HuH-7 (cell line): ENCODE results near the gene LIMS2.

Experiments
- DNase-seq: peaks from one replicate; pipeline ENCODE4 v3.0.0; 2011; ENCODE audit warnings: low spot score

The LIMS2 gene

GRCh38 chr2:127633556-127634065, 41.7 kb downstream of the LIMS2 start:
- DNase-seq = no peak

GRCh38 chr2:127632592-127633489, 42.5 kb downstream of the LIMS2 start:
- no peak for DNase-seq

- no peak for DNase-seq
Measured at GRCh38 chr2:127631997-127632581, 43.2 kb downstream of the LIMS2 start.

GRCh38 chr2:127631541-127631996, 43.8 kb downstream of the LIMS2 start:
- DNase-seq = no peak

GRCh38 chr2:127630864-127631540, 44.3 kb downstream of the LIMS2 start:
- no peak for DNase-seq

GRCh38 chr2:127630096-127630863, 45.0 kb downstream of the LIMS2 start:
- DNase-seq = no peak

GRCh38 chr2:127629637-127630036, 45.7 kb downstream of the LIMS2 start:
- no peak for DNase-seq

GRCh38 chr2:127628767-127629614, 46.3 kb downstream of the LIMS2 start:
- DNase-seq = no peak

GRCh38 chr2:127627740-127628571, 47.4 kb downstream of the LIMS2 start:
- DNase-seq = no peak

- no peak for DNase-seq
Measured at GRCh38 chr2:127626917-127627739, 48.2 kb downstream of the LIMS2 start.

GRCh38 chr2:127626175-127626574, 49.2 kb downstream of the LIMS2 start:
- DNase-seq = no peak

- DNase-seq = no peak
Measured at GRCh38 chr2:127625572-127625951, 49.8 kb downstream of the LIMS2 start.

- DNase-seq = no peak
Measured at GRCh38 chr2:127624756-127625571, 50.4 kb downstream of the LIMS2 start.

- DNase-seq = no peak
Measured at GRCh38 chr2:127624320-127624755, 51.0 kb downstream of the LIMS2 start.

- no peak for DNase-seq
Measured at GRCh38 chr2:127623388-127624319, 51.7 kb downstream of the LIMS2 start.

- DNase-seq = no peak
Measured at GRCh38 chr2:127622561-127623387, 52.6 kb downstream of the LIMS2 start.
